HepG2 (cell line): ENCODE measurements around the gene ARHGEF7. TPM values are rescaled to one million over a fixed set of nuclear protein-coding genes. Genes with fewer than 3 reads are reported as not detected.

Source experiments
- ATAC-seq: fragments of 200-7000 bp; cut with Tn5 transposase; 3 replicates; pipeline ENCODE4 v1.9.1; 2020; ENCODE audit warnings: mild to moderate bottlenecking, moderate library complexity
- BruUV-seq: library from RNA; stranded (reverse); fragments of 400-500 nt; replicated peaks from 2 replicates; lab custom pipeline; 2021; lab: Mats Ljungman, UMichigan
- CTCF ChIA-PET: fragments of 300-600 bp; formaldehyde crosslinking; extraction: SDS; loops from one replicate; lab custom pipeline; 2021; ENCODE audit warnings: low total read pairs, inconsistent platforms, low intra/inter-chr PET ratio; lab: Yijun Ruan, JAX
- POLR2A ChIA-PET: fragments of 350-600 bp; sonication (Branson Sonifier 250); formaldehyde crosslinking; loops from one replicate; lab custom pipeline; 2020; ENCODE audit warnings: antibody characterized with exemption, inconsistent platforms; lab: Yijun Ruan, JAX
- DNase-seq: peaks from one replicate; pipeline ENCODE4 v3.0.0-alpha.2; 2015; ENCODE audit warnings: low spot score
- FAIRE-seq: peaks from 3 replicates; lab custom pipeline; 2011; peaks lifted over from hg19 to GRCh38; lab: Jason Lieb, UNC
- H2AFZ ChIP-seq: one replicate; pipeline ENCODE4 v1.6.1; 2011; ENCODE audit warnings: low read length, inconsistent platforms
- H3K27ac ChIP-seq: fragments of 300-600 bp; 3 replicates; pipeline ENCODE4 v1.8.0; 2011; ENCODE audit warnings: mixed run types, mild to moderate bottlenecking, mixed read lengths, low read length, inconsistent platforms; ENCODE audit not compliant: insufficient read depth; ENCODE audit errors: extremely low read length
- H3K27me3 ChIP-seq, 2 experiments: fragments of 200-600 bp in 1 of 2; 2 replicates in 1 of 2; 3 replicates in 1 of 2; pipeline versions ENCODE4 v1.6.0 to v1.8.0; 2011; ENCODE audit warnings: low read length in 2 of 2, mild to moderate bottlenecking in 2 of 2, moderate library complexity in 2 of 2, inconsistent platforms in 1 of 2; ENCODE audit not compliant: insufficient read depth in 2 of 2, control insufficient read depth in 1 of 2
- H3K36me3 ChIP-seq, 2 experiments: fragments of 200-600 bp in 1 of 2; replicated peaks in 1 of 2; 2 replicates in 1 of 2; 3 replicates in 1 of 2; pipeline versions ENCODE4 v1.5.1 to v1.8.0; 2011; ENCODE audit warnings: low read length in 2 of 2, inconsistent platforms in 1 of 2; ENCODE audit not compliant: insufficient read depth in 2 of 2, control insufficient read depth in 1 of 2
- H3K4me1 ChIP-seq: 2 replicates; pipeline ENCODE4 v1.5.1; 2012; ENCODE audit warnings: low read length, inconsistent platforms; ENCODE audit not compliant: insufficient read depth
- H3K4me2 ChIP-seq: 2 replicates; pipeline ENCODE4 v1.6.0; 2011; ENCODE audit warnings: low read depth, low read length, inconsistent platforms
- H3K4me3 ChIP-seq, 3 experiments: fragments of 200-600 bp in 1 of 3; sonication (generic), shearing (Covaris generic) in 1 of 3; replicated peaks in 1 of 3; 2 replicates each; pipeline ENCODE4 v1.5.1; 2011 to 2016; ENCODE audit warnings: low read length in 3 of 3, inconsistent platforms in 2 of 3, low read depth in 2 of 3, mild to moderate bottlenecking in 2 of 3, control low read depth in 1 of 3, mixed read lengths in 1 of 3; ENCODE audit not compliant: insufficient read depth in 1 of 3
- H3K79me2 ChIP-seq: one replicate; pipeline ENCODE4 v1.6.1; 2011; ENCODE audit warnings: low read length, inconsistent platforms; ENCODE audit not compliant: insufficient read depth
- H3K9ac ChIP-seq: 2 replicates; pipeline ENCODE4 v1.6.0; 2011; ENCODE audit warnings: mild to moderate bottlenecking, low read depth, low read length, inconsistent platforms; ENCODE audit not compliant: insufficient read depth
- H3K9me3 ChIP-seq: 2 replicates; pipeline ENCODE4 v1.5.1; 2012; ENCODE audit warnings: mild to moderate bottlenecking, low read length
- H4K20me1 ChIP-seq: 2 replicates; pipeline ENCODE4 v1.6.0; 2011; ENCODE audit warnings: inconsistent platforms, mild to moderate bottlenecking, low read length, moderate library complexity; ENCODE audit not compliant: insufficient read depth
- CBX1 ChIP-seq: IDR thresholded peaks from one replicate; pipeline ENCODE4 v1.6.1; 2016; ENCODE audit warnings: antibody characterized with exemption, low read depth
- CHD2 ChIP-seq: IDR thresholded peaks from 2 replicates; pipeline ENCODE4 v1.6.1; 2011; ENCODE audit warnings: low read depth, low read length, improper control_type of control experiment
- FLYWCH1 ChIP-seq: sonication (generic); formaldehyde crosslinking; IDR thresholded peaks from 2 replicates; pipeline ENCODE4 v1.8.1; 2023; ENCODE audit warnings: mild to moderate bottlenecking, missing genetic modification reagents
- GATAD1 ChIP-seq: IDR thresholded peaks from 2 replicates; pipeline ENCODE4 v1.6.1; 2016; ENCODE audit warnings: missing genetic modification reagents, missing compliant biosample characterization
- HCFC1 ChIP-seq: fragments of 150-350 bp; IDR thresholded peaks from 2 replicates; pipeline ENCODE4 v1.6.1; 2014; ENCODE audit warnings: low read depth, low read length
- IKZF1 ChIP-seq: fragments of 450-650 bp; IDR thresholded peaks from 2 replicates; pipeline ENCODE4 v1.7.1; 2016
- NONO ChIP-seq, 2 experiments: fragments of 450-650 bp in 1 of 2; sonication (generic) in 1 of 2; formaldehyde crosslinking in 1 of 2; IDR thresholded peaks in 1 of 2; conservative IDR thresholded peaks in 1 of 2; 2 replicates each; pipeline versions ENCODE4 v1.6.1 to v1.8.0; 2017 to 2022; ENCODE audit warnings: mild to moderate bottlenecking in 1 of 2, missing genetic modification reagents in 1 of 2, moderate library complexity in 1 of 2
- REXO4 ChIP-seq: sonication (generic); formaldehyde crosslinking; IDR thresholded peaks from 2 replicates; pipeline ENCODE4 v1.8.0; 2022; ENCODE audit warnings: missing genetic modification reagents, mild to moderate bottlenecking, borderline replicate concordance
- TGIF2 ChIP-seq: IDR thresholded peaks from 2 replicates; pipeline ENCODE4 v1.6.1; 2016; ENCODE audit warnings: control low read depth, missing compliant biosample characterization
- ZFAT ChIP-seq: sonication (generic); formaldehyde crosslinking; conservative IDR thresholded peaks from 2 replicates; pipeline ENCODE4 v1.8.1; 2023; ENCODE audit warnings: missing genetic modification reagents, inconsistent platforms
- ZNF17 ChIP-seq: sonication (generic); formaldehyde crosslinking; IDR thresholded peaks from 2 replicates; pipeline ENCODE4 v1.5.0; 2020; ENCODE audit warnings: mild to moderate bottlenecking, missing genetic modification reagents
- ZNF225 ChIP-seq: sonication (generic); formaldehyde crosslinking; IDR thresholded peaks from 2 replicates; pipeline ENCODE4 v1.4.0; 2020; ENCODE audit warnings: mild to moderate bottlenecking, missing genetic modification reagents
- ZNF619 ChIP-seq: sonication (generic); formaldehyde crosslinking; IDR thresholded peaks from 2 replicates; pipeline ENCODE4 v1.4.0; 2020; ENCODE audit warnings: mild to moderate bottlenecking, missing genetic modification reagents
- ZNF768 ChIP-seq: sonication (generic); formaldehyde crosslinking; IDR thresholded peaks from 2 replicates; pipeline ENCODE4 v1.4.0; 2020; ENCODE audit warnings: missing genetic modification reagents
- ZNF790 ChIP-seq: sonication (generic); formaldehyde crosslinking; IDR thresholded peaks from 2 replicates; pipeline ENCODE4 v1.8.0; 2022; ENCODE audit warnings: missing genetic modification reagents, mild to moderate bottlenecking, borderline replicate concordance
- ZSCAN20 ChIP-seq: sonication (generic); formaldehyde crosslinking; IDR thresholded peaks from 2 replicates; pipeline ENCODE4 v1.4.0; 2020; ENCODE audit warnings: missing genetic modification reagents, mild to moderate bottlenecking, borderline replicate concordance
- WGBS: methylation state at CpG from one replicate; pipeline ENCODE4 v1.1.6; 2017; ENCODE audit warnings: low lambda C conversion rate; 5-methylcytosine and 5-hydroxymethylcytosine counted together
- in situ Hi-C: cut with HindIII; loops from 2 replicates; pipeline ENCODE4 v1.10.0; 2017; ENCODE audit warnings: low pct_unique_long_range_greater_than_20kb; ENCODE audit not compliant: extremely low pct_ligation_motif_present
- intact Hi-C: fragments of 100-400 bp; cut with micrococcal nuclease; formaldehyde crosslinking; loops from one replicate; pipeline ENCODE4 v1.10.0; 2022; ENCODE audit not compliant: unreplicated experiment
- polyA plus RNA-seq, 8 experiments: library from polyadenylated mRNA; depleted of rRNA in 3 of 8; stranded (reverse) in 7 of 8; unstranded in 1 of 8; fragments of >200 nt; fragmentation: Illumina TruSeq in 4 of 8; extraction: Trizol in 4 of 8; gene quantifications; 2 replicates each; pipeline versions ENCODE4 v1.2.1 to v1.2.3, GENCODE V29; 2011 to 2016; ENCODE audit warnings: low read depth in 4 of 8, missing spikeins in 1 of 8, mixed read lengths in 1 of 8; ENCODE audit not compliant: insufficient read depth in 1 of 8
- total RNA-seq, 5 experiments: library from RNA; depleted of rRNA; stranded (reverse); fragments of >200 nt; fragmentation: Illumina TruSeq; extraction: Trizol; gene quantifications; 2 replicates each; pipeline ENCODE4 v1.2.3, GENCODE V29; 2016; ENCODE audit warnings: low read depth in 1 of 5
- TF ChIP-seq, protein P1 (sequence below): sonication (generic); formaldehyde crosslinking; IDR thresholded peaks from 2 replicates; pipeline ENCODE4 v1.5.0; 2020; ENCODE audit warnings: missing genetic modification reagents
- TF ChIP-seq, protein P2 (sequence below): sonication (generic); formaldehyde crosslinking; IDR thresholded peaks from 2 replicates; pipeline ENCODE4 v1.5.0; 2020; ENCODE audit warnings: missing genetic modification reagents, mild to moderate bottlenecking, borderline replicate concordance
- TF ChIP-seq, protein P3 (sequence below): sonication (generic); formaldehyde crosslinking; IDR thresholded peaks from 2 replicates; pipeline ENCODE4 v1.4.0; 2020; ENCODE audit warnings: missing genetic modification reagents

Gene ARHGEF7
- total and polyA plus RNA-seq, 2 of the 13 experiments (the other 11 are each of a cell fraction or from before 2014, with no cell fraction given) = 15.7 to 22.3 TPM

DNA sequence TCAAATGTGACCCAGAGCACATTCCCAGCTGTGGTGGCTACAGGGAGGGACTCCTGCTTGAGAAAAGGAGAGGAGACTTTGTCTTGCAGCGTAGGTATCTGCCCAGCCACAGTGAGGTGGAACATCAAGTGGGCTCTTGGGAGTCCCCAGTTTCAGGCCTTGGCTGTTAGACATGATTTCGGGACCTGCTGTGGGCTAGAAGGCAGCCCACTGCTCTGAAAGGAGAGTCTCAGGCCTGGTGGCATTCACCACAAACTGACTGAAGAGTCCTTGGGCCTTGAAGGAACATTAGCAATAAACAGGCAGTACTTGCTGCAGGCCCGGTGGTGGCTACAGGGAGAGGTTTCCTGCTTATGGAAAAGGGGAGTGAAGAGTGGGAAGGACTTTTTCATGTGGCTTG is 143.5 kb downstream of the ARHGEF7 start (continued):
- TF ChIP-seq GATAD1 (CRISPR knock-in tag) = no peak
- TF ChIP-seq, protein P1, sequence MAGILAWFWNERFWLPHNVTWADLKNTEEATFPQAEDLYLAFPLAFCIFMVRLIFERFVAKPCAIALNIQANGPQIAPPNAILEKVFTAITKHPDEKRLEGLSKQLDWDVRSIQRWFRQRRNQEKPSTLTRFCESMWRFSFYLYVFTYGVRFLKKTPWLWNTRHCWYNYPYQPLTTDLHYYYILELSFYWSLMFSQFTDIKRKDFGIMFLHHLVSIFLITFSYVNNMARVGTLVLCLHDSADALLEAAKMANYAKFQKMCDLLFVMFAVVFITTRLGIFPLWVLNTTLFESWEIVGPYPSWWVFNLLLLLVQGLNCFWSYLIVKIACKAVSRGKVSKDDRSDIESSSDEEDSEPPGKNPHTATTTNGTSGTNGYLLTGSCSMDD = no peak
- no peak for TF ChIP-seq ZSCAN20 (CRISPR knock-in tag)
- no peak for TF ChIP-seq ZNF17 (CRISPR knock-in tag)
- no peak for TF ChIP-seq FLYWCH1 (CRISPR knock-in tag)
- no peak for TF ChIP-seq ZNF768 (CRISPR knock-in tag)
- TF ChIP-seq CBX1 = no peak
- TF ChIP-seq CHD2 = no peak
- no peak for TF ChIP-seq ZNF619 (CRISPR knock-in tag)

DNA sequence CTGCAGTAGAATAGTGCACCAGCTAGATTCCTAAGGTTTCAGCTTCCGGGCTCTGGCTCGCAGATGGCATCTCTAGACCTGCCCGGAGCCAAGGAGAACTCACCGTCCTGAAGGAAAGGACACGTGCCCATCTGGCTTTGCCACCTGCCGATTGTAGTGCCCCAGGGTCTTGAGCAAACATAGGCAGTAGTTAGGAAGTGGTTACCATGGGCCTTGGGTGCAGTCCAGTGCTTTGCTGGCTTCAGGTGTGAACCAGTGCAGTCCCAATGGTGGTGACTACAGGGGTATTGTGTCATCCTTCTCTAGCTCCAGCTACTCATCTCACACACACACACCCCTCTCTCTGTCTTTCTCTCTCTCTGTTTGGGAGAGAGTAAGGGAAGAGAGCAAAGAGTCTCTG is 143.9 kb downstream of the ARHGEF7 start:
- TF ChIP-seq, protein P2, sequence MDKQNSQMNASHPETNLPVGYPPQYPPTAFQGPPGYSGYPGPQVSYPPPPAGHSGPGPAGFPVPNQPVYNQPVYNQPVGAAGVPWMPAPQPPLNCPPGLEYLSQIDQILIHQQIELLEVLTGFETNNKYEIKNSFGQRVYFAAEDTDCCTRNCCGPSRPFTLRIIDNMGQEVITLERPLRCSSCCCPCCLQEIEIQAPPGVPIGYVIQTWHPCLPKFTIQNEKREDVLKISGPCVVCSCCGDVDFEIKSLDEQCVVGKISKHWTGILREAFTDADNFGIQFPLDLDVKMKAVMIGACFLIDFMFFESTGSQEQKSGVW (CRISPR knock-in tag) = no peak
- TF ChIP-seq ZFAT = no peak
- no peak for TF ChIP-seq NONO (IDR thresholded peaks at IDR 0.05)
- TF ChIP-seq NONO (CRISPR knock-in tag; conservative IDR thresholded peaks at IDR 0.05) = no peak
- TF ChIP-seq REXO4 (CRISPR knock-in tag) = no peak
- TF ChIP-seq ZNF790 (CRISPR knock-in tag) = no peak
- no peak for TF ChIP-seq HCFC1
- TF ChIP-seq TGIF2 (CRISPR knock-in tag) = no peak
- TF ChIP-seq, protein P3, sequence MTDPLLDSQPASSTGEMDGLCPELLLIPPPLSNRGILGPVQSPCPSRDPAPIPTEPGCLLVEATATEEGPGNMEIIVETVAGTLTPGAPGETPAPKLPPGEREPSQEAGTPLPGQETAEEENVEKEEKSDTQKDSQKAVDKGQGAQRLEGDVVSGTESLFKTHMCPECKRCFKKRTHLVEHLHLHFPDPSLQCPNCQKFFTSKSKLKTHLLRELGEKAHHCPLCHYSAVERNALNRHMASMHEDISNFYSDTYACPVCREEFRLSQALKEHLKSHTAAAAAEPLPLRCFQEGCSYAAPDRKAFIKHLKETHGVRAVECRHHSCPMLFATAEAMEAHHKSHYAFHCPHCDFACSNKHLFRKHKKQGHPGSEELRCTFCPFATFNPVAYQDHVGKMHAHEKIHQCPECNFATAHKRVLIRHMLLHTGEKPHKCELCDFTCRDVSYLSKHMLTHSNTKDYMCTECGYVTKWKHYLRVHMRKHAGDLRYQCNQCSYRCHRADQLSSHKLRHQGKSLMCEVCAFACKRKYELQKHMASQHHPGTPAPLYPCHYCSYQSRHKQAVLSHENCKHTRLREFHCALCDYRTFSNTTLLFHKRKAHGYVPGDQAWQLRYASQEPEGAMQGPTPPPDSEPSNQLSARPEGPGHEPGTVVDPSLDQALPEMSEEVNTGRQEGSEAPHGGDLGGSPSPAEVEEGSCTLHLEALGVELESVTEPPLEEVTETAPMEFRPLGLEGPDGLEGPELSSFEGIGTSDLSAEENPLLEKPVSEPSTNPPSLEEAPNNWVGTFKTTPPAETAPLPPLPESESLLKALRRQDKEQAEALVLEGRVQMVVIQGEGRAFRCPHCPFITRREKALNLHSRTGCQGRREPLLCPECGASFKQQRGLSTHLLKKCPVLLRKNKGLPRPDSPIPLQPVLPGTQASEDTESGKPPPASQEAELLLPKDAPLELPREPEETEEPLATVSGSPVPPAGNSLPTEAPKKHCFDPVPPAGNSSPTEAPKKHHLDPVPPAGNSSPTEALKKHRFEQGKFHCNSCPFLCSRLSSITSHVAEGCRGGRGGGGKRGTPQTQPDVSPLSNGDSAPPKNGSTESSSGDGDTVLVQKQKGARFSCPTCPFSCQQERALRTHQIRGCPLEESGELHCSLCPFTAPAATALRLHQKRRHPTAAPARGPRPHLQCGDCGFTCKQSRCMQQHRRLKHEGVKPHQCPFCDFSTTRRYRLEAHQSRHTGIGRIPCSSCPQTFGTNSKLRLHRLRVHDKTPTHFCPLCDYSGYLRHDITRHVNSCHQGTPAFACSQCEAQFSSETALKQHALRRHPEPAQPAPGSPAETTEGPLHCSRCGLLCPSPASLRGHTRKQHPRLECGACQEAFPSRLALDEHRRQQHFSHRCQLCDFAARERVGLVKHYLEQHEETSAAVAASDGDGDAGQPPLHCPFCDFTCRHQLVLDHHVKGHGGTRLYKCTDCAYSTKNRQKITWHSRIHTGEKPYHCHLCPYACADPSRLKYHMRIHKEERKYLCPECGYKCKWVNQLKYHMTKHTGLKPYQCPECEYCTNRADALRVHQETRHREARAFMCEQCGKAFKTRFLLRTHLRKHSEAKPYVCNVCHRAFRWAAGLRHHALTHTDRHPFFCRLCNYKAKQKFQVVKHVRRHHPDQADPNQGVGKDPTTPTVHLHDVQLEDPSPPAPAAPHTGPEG (CRISPR knock-in tag) = no peak
- no peak for TF ChIP-seq IKZF1
- TF ChIP-seq ZNF225 (CRISPR knock-in tag) = no peak
- TF ChIP-seq, all 625 proteins: peak for 0
- BruUV-seq = no TSS peak

More for the DNA sequence above, 143.9 kb downstream of the ARHGEF7 start:
- ChIA-PET CTCF (no interaction called here), POLR2A (no interaction called here)
- Histone ChIP-seq H4K20me1 (no peaks in the 10 kb centered on the region), H3K27ac (no peak overlapping the region), H3K36me3 (peaks cover 16 to 33% of the 10 kb centered on the region in 2 experiments), H3K27me3 (no peaks in the 10 kb centered on the region), H3K9me3 (no peaks in the 10 kb centered on the region; the same call in 1 of the 2 replicates), H3K79me2 (no peaks in the 10 kb centered on the region), H3K9ac (no peak overlapping the region), H2AFZ (no peak overlapping the region), H3K4me2 (no peak overlapping the region), H3K4me1 (no peaks in the 10 kb centered on the region), H3K4me3 (no peak overlapping the region)
- FAIRE-seq = no peak
- no peak for DNase-seq
- in situ Hi-C loops (no loop called here), intact Hi-C loops (no loop called here)
- 100% methylated on average over 5 of the region's 6 CpGs for whole genome bisulfite sequencing
- ATAC-seq = no peak
